Measurements from ENCODE around the gene RPS16.

- TF ChIP-seq CTCF (IDR thresholded peaks at IDR 0.05) (no peak), POLR2A (IDR thresholded peaks at IDR 0.05) (no peak)
These were observed 49.9 kb downstream of the RPS16 start for GRCh38 chr19:39385629-39386411.
